Measurements from ENCODE around the gene FANCI.
A peak's percentile ranks its signal among the peaks of the same experiment; 100 is the strongest.

The FANCI gene

DNA sequence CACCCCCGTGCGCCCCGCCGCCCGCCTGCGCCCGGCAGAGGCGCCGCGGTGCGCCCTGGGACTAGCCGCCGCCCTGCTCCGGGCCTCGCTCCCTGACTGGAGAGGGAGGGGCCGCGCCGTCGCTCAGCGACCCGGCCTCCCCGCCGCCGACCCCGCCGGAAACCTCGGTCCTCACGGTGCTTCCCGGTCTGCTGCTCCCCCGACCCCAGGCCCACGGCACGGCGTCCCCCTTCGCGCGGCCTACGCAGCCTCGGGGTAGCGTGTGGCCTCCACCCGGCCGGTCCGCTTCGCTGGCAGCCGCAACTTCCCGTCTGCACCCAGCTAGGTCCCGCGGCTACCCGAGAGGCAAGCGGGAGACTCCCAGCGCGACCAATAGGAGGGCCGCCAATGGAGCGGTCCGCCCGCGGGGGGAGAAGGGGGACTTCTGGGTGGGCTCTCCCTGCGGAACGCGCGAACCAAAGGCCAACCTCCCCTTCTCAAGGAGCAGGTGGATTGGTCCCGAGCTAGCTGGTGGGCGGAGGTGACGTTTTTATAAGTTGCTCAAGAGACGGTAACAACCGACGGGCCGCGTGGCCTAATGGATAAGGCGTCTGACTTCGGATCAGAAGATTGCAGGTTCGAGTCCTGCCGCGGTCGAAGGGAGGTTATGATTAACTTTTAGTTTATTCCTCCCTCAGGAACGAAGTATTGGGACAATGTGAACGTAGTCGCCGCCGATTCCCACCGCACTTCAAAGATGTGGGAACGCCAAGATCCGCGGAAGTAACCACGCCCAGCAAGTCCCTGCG lies 90.9 kb downstream of the FANCI start, which contains the start of gene POLG:
Gene POLG (minus strand): TSS at position 315 of the 788 bp plus-strand sequence. CDS start 1,070 bp downstream, outside the sequence.
- peak; percentile 99 for DNase-seq

GRCh38 chr15:89335298-89336041 lies 91.7 kb downstream of the FANCI start:
- no peak for DNase-seq

GRCh38 chr15:89338036-89338435 lies 94.3 kb downstream of the FANCI start:
- DNase-seq: no peak

DNA sequence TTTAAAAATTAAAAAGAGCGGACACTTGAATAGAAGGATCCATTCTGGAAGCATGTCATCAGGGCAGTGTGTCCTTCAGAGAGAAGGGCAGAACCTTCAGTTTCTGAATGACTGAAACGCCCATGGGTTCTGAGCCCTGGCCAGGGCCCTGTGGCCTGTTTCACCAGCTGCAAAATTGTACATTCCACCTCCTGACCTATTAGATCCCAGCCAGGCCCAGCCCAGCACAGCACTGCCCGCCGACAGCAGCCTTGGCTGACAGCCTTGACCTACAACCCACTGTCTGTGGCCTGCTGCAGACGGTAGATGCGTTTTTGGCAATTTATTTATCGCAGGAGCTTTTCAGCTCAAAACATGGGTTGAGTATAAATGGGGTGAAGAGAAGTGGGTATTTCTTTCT lies 96.8 kb downstream of the FANCI start:
- no peak for DNase-seq

- DNase-seq: no peak
Measured at GRCh38 chr15:89341316-89342005, 97.7 kb downstream of the FANCI start.

DNA sequence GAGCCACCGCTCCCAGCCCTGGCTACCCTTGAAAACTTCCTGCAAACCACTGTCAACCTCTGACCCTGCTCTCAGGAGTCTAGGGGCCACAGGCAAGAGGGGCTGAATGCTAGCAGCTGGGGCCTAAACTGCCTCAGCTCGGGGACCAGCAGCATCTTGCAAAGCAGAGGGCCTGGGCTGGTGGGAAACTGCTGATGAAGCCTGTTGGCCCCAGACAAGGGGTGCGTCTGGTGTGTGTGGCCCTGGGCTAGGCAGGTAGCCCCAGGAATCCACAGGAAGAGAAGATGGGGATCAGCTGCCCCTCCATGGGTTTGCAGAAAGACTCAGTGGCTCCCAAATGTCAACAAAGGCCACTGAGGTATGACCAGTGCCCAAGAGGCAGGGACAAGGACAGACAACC lies 99.1 kb downstream of the FANCI start:
- no peak for DNase-seq

DNA sequence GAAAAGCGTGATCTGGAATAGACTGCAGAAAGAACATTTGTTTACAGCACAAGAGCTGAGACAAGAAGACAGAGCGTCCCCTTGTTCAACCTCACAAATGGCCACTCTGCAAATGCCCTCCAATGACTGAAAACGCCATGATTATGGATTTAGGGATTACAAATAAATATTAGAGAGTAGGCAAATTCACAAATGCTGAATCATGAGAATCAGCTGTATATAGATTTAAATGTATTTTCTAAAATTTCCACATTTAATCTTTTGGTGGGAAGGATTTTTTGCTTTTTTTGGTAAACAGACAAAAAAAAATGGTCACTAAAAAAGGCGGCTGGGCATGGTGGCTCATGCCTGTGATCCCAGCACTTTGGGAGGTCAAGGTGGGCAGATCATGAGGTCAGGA lies 101.5 kb downstream of the FANCI start:
- no peak for DNase-seq

DNA sequence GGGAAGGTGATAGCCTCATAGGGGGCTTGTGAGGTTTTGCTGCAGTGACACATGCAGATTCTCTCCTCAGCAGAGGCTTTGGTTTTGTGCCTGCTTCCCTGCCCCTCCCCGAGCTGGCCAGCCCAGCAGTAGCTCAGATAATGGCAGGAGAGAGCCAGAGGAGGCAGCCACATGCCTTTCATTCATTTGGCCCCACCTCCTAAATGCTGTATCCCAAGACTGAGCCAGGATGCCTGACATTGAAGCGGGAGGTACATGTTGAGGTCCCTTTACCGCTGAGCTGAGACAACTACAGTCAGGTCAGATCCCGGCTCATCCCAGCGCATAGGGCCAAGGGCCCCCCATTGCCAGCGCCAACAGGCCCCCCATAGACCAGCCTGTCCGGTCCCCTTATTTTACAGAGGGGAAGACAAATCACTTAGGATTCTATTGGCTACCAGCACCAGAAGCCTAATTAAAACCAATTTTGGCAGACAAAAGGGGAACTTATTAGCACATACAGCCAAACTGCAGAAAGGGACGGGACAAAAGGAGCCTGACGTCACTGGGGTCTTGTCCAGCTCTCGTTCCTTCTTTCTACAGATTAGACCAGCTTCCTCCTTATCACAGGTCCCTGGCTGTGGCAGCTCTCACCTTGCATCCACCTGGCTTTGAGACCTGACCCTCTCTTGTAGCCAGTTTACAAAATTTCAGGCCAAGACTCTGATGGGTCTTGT lies 102.9 kb downstream of the FANCI start:
- no peak for DNase-seq

DNA sequence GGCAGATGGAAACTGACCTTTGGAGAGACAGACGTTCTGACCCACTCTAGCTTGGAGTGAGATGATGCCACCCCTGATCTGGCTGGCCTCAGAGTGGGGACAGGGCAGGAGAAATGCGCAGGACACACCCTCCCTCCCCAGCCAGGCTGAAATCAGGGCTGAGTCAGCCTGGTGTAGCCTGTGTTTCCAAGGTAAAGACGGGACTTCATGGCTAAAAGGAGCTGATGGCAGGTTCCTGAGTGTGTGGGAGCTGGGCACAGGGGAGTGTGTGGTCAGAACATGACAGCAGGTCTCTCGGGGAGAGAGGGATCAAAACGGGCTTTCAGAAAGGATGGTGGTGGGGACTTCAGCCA lies 105.4 kb downstream of the FANCI start:
- DNase-seq: no peak

DNA sequence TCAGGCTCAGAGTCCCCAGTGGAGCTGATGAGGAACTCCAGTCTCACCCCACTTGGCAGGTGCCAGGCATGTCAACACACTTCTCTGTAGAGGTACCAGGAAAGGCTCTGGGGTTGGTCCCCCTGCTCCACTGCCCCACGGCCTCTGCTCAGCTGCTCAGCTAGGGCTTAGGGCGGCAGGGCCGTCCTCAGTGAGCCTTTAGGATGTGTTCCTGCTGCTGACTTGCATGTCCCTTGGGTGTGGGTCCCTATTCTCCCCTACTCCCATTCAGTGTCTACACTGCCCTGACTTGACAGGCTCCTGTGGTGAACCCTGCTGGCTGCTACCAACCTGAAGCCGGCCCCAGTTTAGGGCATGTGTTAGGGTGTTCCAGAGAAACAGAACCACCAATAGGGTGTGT lies 108.7 kb downstream of the FANCI start:
- no peak for DNase-seq

GRCh38 chr15:89353991-89354390 lies 110.2 kb downstream of the FANCI start:
- DNase-seq: no peak

DNA sequence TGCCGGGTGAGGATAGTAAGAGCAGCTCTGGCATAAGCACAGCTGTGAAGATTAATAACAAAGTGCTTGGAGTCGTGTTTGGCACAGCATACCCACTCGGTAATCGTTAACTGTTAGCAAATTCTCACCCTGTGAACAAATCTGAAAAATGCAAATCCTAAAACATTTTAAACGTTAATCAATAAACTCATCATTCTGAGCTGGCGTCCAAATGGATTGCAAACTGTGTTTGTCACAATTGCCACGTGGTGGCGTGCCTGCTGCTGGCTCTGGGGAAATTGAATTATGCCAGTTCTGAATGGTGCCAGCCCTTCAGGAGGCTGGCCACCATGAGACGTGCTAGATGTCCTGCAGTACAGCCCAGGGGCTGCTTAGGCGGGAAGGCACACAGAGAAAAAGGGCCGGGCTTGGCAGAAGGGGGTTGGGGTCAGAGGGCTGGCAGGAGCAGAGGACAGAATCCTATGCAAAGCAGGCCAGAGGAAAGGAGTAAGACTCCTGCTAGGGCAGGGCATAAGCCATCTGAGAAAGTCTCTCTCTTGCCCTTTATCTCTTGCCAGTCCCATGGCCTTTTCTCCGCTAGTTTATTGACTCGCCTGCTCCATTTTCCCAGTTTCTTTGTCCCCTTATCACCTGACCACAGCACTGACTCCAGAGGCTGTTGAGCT lies 113.0 kb downstream of the FANCI start:
- no peak for DNase-seq

GRCh38 chr15:89358435-89358754 lies 114.6 kb downstream of the FANCI start:
- no peak for DNase-seq

DNA sequence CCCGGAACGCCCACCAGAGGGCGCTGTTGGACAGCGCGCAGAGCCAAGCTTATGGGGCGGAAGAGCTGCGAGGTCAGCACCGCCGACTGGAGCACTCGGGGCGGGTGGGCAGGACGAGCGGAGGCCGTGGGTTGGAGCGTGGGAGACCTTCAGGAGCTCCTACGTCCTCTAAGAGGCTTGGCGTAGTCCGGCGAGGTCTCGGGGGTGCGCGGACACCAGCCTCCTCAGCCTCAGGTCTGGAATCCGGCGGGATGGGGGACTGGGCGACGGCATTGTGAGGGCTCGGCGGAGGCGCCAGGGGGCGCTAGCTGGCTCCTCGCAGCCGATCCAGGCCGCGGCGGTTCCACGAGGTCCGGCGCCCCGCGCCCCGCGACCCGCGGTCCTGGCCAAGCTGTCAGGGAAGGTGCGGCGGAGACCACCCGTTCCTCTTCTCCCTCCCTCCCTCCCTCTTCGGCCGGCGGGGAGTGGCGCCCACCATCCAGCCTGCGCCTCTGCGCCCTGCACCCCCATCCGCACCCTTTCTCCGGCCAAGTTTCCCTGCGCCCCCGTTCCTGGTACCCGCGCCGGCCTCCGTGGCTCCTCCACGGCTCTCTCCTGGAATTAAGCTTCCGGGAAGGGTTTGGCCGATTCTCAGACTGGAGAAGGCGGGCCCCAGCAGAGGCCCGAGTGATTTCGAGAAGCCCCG lies 115.1 kb downstream of the FANCI start:
- DNase-seq: peak; percentile 67

GRCh38 chr15:89359471-89360293 lies 115.9 kb downstream of the FANCI start:
- no peak for DNase-seq

GRCh38 chr15:89360294-89360971 lies 116.7 kb downstream of the FANCI start:
- no peak for DNase-seq

GRCh38 chr15:89361451-89362202 lies 117.8 kb downstream of the FANCI start:
- DNase-seq: no peak

DNA sequence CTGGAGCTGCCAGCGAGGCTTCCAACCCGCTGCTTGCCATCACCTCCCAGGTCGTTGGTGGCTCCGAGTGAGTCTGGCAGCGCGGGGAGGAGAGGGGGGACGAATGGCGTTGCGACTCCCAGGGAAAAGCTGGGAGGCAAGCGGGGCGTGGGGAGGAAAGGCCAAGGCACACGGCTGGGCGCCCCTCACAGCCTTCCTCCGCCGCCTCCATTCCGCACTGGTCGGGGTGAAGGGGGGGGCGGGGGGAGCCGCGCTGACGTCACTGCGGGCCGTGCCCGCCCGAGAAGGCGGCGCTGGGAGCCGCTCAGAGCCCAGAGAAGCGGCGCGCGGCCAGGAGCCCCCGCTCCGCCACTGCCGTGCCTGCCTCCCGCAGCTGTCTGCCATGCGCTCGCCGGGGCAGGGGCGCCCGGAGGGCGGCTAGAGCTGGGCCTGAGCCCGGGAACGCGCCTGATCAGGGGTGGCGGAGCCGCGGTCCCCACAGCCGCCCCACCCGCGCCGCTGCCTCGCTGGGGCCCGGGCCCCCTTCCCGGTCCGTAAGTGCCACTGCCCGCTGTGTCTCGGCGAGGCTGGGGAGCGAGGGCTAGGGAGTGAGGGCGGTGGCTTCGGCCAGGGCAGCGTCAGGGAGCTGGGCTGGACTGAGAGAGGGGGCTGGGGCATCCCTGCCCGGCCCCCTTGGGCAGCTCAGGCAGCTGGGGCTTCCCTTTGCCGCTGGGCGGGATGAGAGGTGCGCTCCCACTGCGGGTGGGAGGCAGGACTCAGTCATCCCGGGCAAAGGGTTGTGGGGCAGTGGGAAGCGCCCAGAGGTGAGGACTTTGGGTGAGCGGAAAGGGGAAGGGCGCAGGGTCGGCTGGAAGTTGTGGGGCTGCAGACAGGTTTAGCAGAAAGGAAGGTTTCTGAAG lies 118.7 kb downstream of the FANCI start:
- DNase-seq: no peak

GRCh38 chr15:89363133-89363532 lies 119.4 kb downstream of the FANCI start:
- DNase-seq: no peak
